ENCODE measurements around the gene RBMS3.

RBMS3 gene

GRCh38 chr3:29301332-29302019, 20.6 kb downstream of the RBMS3 start:
- in situ Hi-C loops (cut with MboI; ENCODE audit: low sequenced_read_pairs, unreplicated experiment): no loop called here
- DNase-seq (ENCODE audit: low spot score): no peak

GRCh38 chr3:29302619-29303018, 21.7 kb downstream of the RBMS3 start:
- in situ Hi-C loops (cut with MboI; ENCODE audit: low sequenced_read_pairs, unreplicated experiment): no loop called here
- TF ChIP-seq, protein P1, sequence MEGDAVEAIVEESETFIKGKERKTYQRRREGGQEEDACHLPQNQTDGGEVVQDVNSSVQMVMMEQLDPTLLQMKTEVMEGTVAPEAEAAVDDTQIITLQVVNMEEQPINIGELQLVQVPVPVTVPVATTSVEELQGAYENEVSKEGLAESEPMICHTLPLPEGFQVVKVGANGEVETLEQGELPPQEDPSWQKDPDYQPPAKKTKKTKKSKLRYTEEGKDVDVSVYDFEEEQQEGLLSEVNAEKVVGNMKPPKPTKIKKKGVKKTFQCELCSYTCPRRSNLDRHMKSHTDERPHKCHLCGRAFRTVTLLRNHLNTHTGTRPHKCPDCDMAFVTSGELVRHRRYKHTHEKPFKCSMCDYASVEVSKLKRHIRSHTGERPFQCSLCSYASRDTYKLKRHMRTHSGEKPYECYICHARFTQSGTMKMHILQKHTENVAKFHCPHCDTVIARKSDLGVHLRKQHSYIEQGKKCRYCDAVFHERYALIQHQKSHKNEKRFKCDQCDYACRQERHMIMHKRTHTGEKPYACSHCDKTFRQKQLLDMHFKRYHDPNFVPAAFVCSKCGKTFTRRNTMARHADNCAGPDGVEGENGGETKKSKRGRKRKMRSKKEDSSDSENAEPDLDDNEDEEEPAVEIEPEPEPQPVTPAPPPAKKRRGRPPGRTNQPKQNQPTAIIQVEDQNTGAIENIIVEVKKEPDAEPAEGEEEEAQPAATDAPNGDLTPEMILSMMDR (IDR thresholded peaks at IDR 0.05; ENCODE audit: borderline replicate concordance, control extremely low read depth, extremely low read depth, insufficient read depth, missing control alignments): no peak
- no peak for DNase-seq (ENCODE audit: low spot score)

More at GRCh38 chr3:29301332-29302019, 20.6 kb downstream of the RBMS3 start:
- TF ChIP-seq, protein P1 (IDR thresholded peaks at IDR 0.05; ENCODE audit: borderline replicate concordance, control extremely low read depth, extremely low read depth, insufficient read depth, missing control alignments): no peak

DNA sequence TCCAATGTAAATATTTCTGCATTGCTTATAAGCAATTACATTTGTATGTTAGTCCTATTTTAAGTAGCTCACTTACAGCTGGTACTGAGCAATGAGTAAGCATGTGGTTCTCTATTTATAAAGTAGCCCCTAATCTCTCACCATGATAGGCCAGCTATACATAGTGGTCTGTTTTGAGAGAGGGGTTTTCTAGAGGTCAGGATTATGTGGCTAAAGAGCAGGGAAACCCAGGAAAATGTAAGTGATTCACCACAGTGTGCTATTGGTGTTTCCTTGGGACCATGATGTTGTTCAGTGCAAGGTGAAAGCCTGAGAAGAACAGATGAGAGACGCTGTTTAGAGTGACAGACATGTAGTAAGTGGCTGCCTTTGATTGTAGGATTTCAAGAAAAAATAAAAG, 26.4 kb downstream of the RBMS3 start:
- no peak for DNase-seq (ENCODE audit: low spot score)
- in situ Hi-C loops (cut with MboI; ENCODE audit: low sequenced_read_pairs, unreplicated experiment): no loop called here
- TF ChIP-seq, protein P1 (IDR thresholded peaks at IDR 0.05; ENCODE audit: borderline replicate concordance, control extremely low read depth, extremely low read depth, insufficient read depth, missing control alignments): no peak

DNA sequence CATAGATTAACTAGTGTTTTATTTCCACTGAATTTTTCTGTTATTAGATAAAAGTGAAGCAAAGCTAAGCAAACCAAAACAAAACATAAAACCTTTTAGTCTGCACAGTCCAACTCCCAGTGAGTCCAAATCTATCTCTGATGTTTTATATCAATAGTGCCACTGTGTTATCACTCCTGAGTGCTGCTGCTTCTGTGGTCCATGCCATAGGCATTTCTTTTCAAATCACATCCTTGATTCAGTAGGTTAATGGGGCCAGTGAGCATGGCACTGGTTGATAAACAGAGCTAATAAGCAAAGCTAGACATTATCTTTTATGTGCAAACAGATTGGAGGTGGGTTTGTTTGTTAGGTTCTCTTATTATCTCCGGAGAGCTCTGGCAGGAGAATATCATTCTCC, 30.0 kb downstream of the RBMS3 start:
- DNase-seq (ENCODE audit: low spot score): no peak
- in situ Hi-C loops (cut with MboI; ENCODE audit: low sequenced_read_pairs, unreplicated experiment): no loop called here
- TF ChIP-seq, protein P1 (IDR thresholded peaks at IDR 0.05; ENCODE audit: borderline replicate concordance, control extremely low read depth, extremely low read depth, insufficient read depth, missing control alignments): no peak

DNA sequence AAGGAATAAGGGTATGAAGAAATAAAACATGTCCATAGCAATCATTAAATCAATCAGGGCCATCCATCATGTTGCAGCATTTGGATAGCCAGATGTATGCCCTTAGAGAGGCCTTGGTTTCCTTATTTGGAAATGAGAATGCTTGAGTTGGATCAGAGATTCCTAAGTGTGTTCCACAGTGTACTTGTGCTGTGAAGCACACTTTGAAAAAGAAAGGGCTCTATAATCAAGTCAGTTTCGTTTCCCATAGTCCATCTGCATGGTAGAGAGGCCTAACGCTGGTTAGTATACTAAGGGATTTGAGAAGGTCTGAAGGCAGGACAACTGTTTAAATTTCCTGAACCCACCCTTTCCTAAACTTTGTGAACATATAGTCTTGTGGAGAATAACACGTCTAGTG, 30.9 kb downstream of the RBMS3 start:
- no peak for DNase-seq (ENCODE audit: low spot score)
- in situ Hi-C loops (cut with MboI; ENCODE audit: low sequenced_read_pairs, unreplicated experiment): no loop called here
- TF ChIP-seq, protein P1 (IDR thresholded peaks at IDR 0.05; ENCODE audit: borderline replicate concordance, control extremely low read depth, extremely low read depth, insufficient read depth, missing control alignments): no peak

- TF ChIP-seq, protein P1 (IDR thresholded peaks at IDR 0.05; ENCODE audit: borderline replicate concordance, control extremely low read depth, extremely low read depth, insufficient read depth, missing control alignments): no peak
- in situ Hi-C loops (cut with MboI; ENCODE audit: low sequenced_read_pairs, unreplicated experiment): no loop called here
- no peak for DNase-seq (ENCODE audit: low spot score)
Observed at GRCh38 chr3:29312395-29312794, 31.5 kb downstream of the RBMS3 start.
